DND-41 (cell line): ENCODE data around the gene SYTL2.

Experiments
- EZH2 ChIP-seq: IDR thresholded peaks from 3 replicates; pipeline ENCODE4 v1.6.1; 2012; ENCODE audit warnings: borderline replicate concordance, low read depth, mild to moderate bottlenecking, moderate library complexity, low read length, inconsistent platforms; ENCODE audit not compliant: severe bottlenecking
- TF ChIP-seq, protein P1 (sequence below): IDR thresholded peaks from 2 replicates; pipeline ENCODE4 v1.5.1; 2012; ENCODE audit warnings: borderline replicate concordance, low read length, moderate library complexity, mild to moderate bottlenecking; ENCODE audit not compliant: poor library complexity, severe bottlenecking; ENCODE audit errors: extremely low read depth

DNA sequence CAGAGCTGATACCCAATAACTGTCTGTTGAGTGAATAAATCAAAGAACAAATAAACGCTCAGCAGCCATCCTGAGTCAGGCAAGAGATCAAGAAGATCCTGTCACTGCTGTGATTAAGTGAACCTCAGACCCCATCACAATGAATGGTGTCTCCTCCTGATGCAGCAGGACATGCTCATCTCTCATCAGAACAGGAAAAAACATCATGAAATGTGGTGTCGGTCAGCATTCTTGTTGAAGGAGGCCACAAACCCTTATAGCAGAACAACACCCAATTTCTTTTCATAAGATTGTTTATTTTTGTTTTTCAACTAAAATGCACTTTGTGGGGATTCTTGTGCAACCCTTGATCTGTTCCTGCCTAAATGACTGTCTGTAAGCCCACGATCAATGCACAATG lies 60.3 kb downstream of the SYTL2 start:
- TF ChIP-seq, protein P1, sequence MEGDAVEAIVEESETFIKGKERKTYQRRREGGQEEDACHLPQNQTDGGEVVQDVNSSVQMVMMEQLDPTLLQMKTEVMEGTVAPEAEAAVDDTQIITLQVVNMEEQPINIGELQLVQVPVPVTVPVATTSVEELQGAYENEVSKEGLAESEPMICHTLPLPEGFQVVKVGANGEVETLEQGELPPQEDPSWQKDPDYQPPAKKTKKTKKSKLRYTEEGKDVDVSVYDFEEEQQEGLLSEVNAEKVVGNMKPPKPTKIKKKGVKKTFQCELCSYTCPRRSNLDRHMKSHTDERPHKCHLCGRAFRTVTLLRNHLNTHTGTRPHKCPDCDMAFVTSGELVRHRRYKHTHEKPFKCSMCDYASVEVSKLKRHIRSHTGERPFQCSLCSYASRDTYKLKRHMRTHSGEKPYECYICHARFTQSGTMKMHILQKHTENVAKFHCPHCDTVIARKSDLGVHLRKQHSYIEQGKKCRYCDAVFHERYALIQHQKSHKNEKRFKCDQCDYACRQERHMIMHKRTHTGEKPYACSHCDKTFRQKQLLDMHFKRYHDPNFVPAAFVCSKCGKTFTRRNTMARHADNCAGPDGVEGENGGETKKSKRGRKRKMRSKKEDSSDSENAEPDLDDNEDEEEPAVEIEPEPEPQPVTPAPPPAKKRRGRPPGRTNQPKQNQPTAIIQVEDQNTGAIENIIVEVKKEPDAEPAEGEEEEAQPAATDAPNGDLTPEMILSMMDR, result no peak
- TF ChIP-seq EZH2, result no peak
